Prostate gland (tissue), 2 donors: ENCODE measurements around the gene BNIP3.

Experiments
- CTCF ChIP-seq, 4 experiments: fragments of 200-600 bp in 2 of 4; fragments of 450-650 bp in 2 of 4; sonication (generic) in 2 of 4; IDR thresholded peaks; 1 replicate in 3 of 4; 2 replicates in 1 of 4; pipeline ENCODE4 v1.5.1; 2016 to 2019; ENCODE audit warnings: antibody characterized with exemption in 4 of 4, mild to moderate bottlenecking in 2 of 4, moderate library complexity in 2 of 4
- POLR2A ChIP-seq: fragments of 450-650 bp; IDR thresholded peaks from one replicate; pipeline ENCODE4 v1.6.1; 2016; ENCODE audit warnings: antibody characterized with exemption, mild to moderate bottlenecking

GRCh38 chr10:131930150-131930549 lies 51.6 kb downstream of the BNIP3 start:
- TF ChIP-seq CTCF (IDR thresholded peaks at IDR 0.05) (no peak), POLR2A (no peak)
